H9 (cell line): ENCODE data around the gene ZNF648. TPM values are rescaled to one million over a fixed set of nuclear protein-coding genes. Genes with fewer than 3 reads are reported as not detected.

ENCODE experiments used
- DNase-seq: peaks from one replicate; pipeline ENCODE4 v3.0.0-alpha.2; 2017
- H2AFZ ChIP-seq: one replicate; pipeline ENCODE4 v1.6.1; 2013; ENCODE audit warnings: mild to moderate bottlenecking, low read length, control low read depth, moderate library complexity
- H2AK5ac ChIP-seq: 2 replicates; pipeline ENCODE4 v1.6.1; 2013; ENCODE audit warnings: low read length, control low read depth, mixed read lengths; ENCODE audit not compliant: insufficient read length
- H2BK120ac ChIP-seq: one replicate; pipeline ENCODE4 v1.6.1; 2013; ENCODE audit warnings: low read depth, mild to moderate bottlenecking, low read length, control low read depth, inconsistent platforms; ENCODE audit not compliant: poor library complexity, severe bottlenecking
- H2BK12ac ChIP-seq: 2 replicates; pipeline ENCODE4 v1.6.1; 2013; ENCODE audit warnings: low read length, control low read depth, mixed read lengths, low read depth; ENCODE audit not compliant: insufficient read length
- H2BK15ac ChIP-seq: 2 replicates; pipeline ENCODE4 v1.6.1; 2013; ENCODE audit warnings: low read depth, low read length, control low read depth
- H2BK20ac ChIP-seq: one replicate; pipeline ENCODE4 v1.6.1; 2013; ENCODE audit warnings: low read depth, mild to moderate bottlenecking, low read length, control low read depth, inconsistent platforms; ENCODE audit not compliant: poor library complexity, severe bottlenecking
- H2BK5ac ChIP-seq: 2 replicates; pipeline ENCODE4 v1.6.1; 2013; ENCODE audit warnings: low read length, control low read depth, mixed read lengths; ENCODE audit not compliant: insufficient read length
- H3K14ac ChIP-seq: 2 replicates; pipeline ENCODE4 v1.6.1; 2013; ENCODE audit warnings: low read length, control low read depth; ENCODE audit not compliant: insufficient read depth
- H3K18ac ChIP-seq: 2 replicates; pipeline ENCODE4 v1.6.1; 2013; ENCODE audit warnings: low read depth, mild to moderate bottlenecking, mixed read lengths, low read length, control low read depth; ENCODE audit not compliant: insufficient read length
- H3K23ac ChIP-seq: 2 replicates; pipeline ENCODE4 v1.6.1; 2013; ENCODE audit warnings: low read length, control low read depth, mixed read lengths, low read depth; ENCODE audit not compliant: insufficient read length
- H3K23me2 ChIP-seq: 2 replicates; pipeline ENCODE4 v1.6.1; 2013; ENCODE audit warnings: low read depth, mild to moderate bottlenecking, mixed read lengths, low read length, control low read depth; ENCODE audit not compliant: insufficient read length, poor library complexity, severe bottlenecking
- H3K27ac ChIP-seq: 2 replicates; pipeline ENCODE4 v1.5.1; 2013; ENCODE audit warnings: low read length, control low read depth, mixed read lengths, low read depth; ENCODE audit not compliant: insufficient read length
- H3K27me3 ChIP-seq: 2 replicates; pipeline ENCODE4 v1.6.1; 2013; ENCODE audit warnings: low read length, control low read depth, inconsistent platforms; ENCODE audit not compliant: insufficient read depth
- H3K4ac ChIP-seq: 2 replicates; pipeline ENCODE4 v1.6.1; 2013; ENCODE audit warnings: low read depth, mild to moderate bottlenecking, control low read depth, inconsistent platforms, low read length, moderate library complexity
- H3K4me1 ChIP-seq: 2 replicates; pipeline ENCODE4 v1.6.1; 2013; ENCODE audit warnings: low read length, control low read depth, inconsistent platforms; ENCODE audit not compliant: insufficient read depth
- H3K4me2 ChIP-seq: 2 replicates; pipeline ENCODE4 v1.6.1; 2013; ENCODE audit warnings: low read length, control low read depth, mixed read lengths; ENCODE audit not compliant: insufficient read length, insufficient read depth
- H3K56ac ChIP-seq: 2 replicates; pipeline ENCODE4 v1.6.1; 2013; ENCODE audit warnings: low read depth, mild to moderate bottlenecking, mixed read lengths, low read length, control low read depth; ENCODE audit not compliant: insufficient read length
- H3K79me1 ChIP-seq: 2 replicates; pipeline ENCODE4 v1.6.1; 2013; ENCODE audit warnings: low read depth, mild to moderate bottlenecking, moderate library complexity, low read length, control low read depth, inconsistent platforms; ENCODE audit not compliant: insufficient read depth, poor library complexity, severe bottlenecking
- H3K79me2 ChIP-seq: 2 replicates; pipeline ENCODE4 v1.6.1; 2013; ENCODE audit warnings: low read length, control low read depth, inconsistent platforms; ENCODE audit not compliant: insufficient read depth
- H3K9ac ChIP-seq: 2 replicates; pipeline ENCODE4 v1.6.1; 2013; ENCODE audit warnings: low read length, control low read depth, mixed read lengths; ENCODE audit not compliant: insufficient read length; ENCODE audit errors: extremely low read depth
- H3K9me3 ChIP-seq: one replicate; pipeline ENCODE4 v1.6.1; 2013; ENCODE audit warnings: low read depth, low read length, inconsistent platforms; ENCODE audit not compliant: control insufficient read depth
- H3T11ph ChIP-seq: one replicate; pipeline ENCODE4 v1.6.1; 2013; ENCODE audit warnings: mild to moderate bottlenecking, low read length, control low read depth, inconsistent platforms
- H4K20me1 ChIP-seq: one replicate; pipeline ENCODE4 v1.6.1; 2013; ENCODE audit not compliant: control insufficient read depth, insufficient read length, insufficient read depth
- H4K5ac ChIP-seq: 2 replicates; pipeline ENCODE4 v1.6.1; 2013; ENCODE audit warnings: low read depth, mild to moderate bottlenecking, mixed read lengths, low read length, control low read depth; ENCODE audit not compliant: insufficient read length
- H4K8ac ChIP-seq: replicated peaks from 2 replicates; pipeline ENCODE4 v1.6.1; 2013; ENCODE audit warnings: low read length, control low read depth, mixed read lengths, low read depth; ENCODE audit not compliant: insufficient read length
- H4K91ac ChIP-seq: 2 replicates; pipeline ENCODE4 v1.6.1; 2013; ENCODE audit warnings: low read depth, mild to moderate bottlenecking, moderate library complexity, mixed read lengths, low read length, control low read depth; ENCODE audit not compliant: insufficient read length
- H3K27ac Mint-ChIP-seq, 3 experiments: 2 replicates in 2 of 3; 3 replicates in 1 of 3; pipeline ENCODE4 v1.8.0; 2020 to 2021; ENCODE audit warnings: mixed read lengths in 3 of 3, mild to moderate bottlenecking in 1 of 3, moderate library complexity in 1 of 3
- H3K27me3 Mint-ChIP-seq: 2 replicates; pipeline ENCODE4 v1.8.0; 2021; ENCODE audit warnings: low read depth, mild to moderate bottlenecking, moderate library complexity, mixed read lengths
- H3K36me3 Mint-ChIP-seq, 3 experiments: 2 replicates in 2 of 3; 3 replicates in 1 of 3; pipeline ENCODE4 v1.8.0; 2020 to 2021; ENCODE audit warnings: low read depth in 3 of 3, mixed read lengths in 3 of 3; ENCODE audit not compliant: insufficient read depth in 1 of 3
- H3K4me1 Mint-ChIP-seq, 2 experiments: 2 replicates each; pipeline ENCODE4 v1.8.0; 2020; ENCODE audit warnings: mixed read lengths in 2 of 2
- H3K4me3 Mint-ChIP-seq, 2 experiments: 2 replicates in 1 of 2; 3 replicates in 1 of 2; pipeline ENCODE4 v1.8.0; 2020 to 2021; ENCODE audit warnings: mild to moderate bottlenecking in 2 of 2, mixed read lengths in 2 of 2, moderate library complexity in 1 of 2
- H3K9me3 Mint-ChIP-seq, 2 experiments: 2 replicates in 1 of 2; 3 replicates in 1 of 2; pipeline ENCODE4 v1.8.0; 2020; ENCODE audit warnings: mild to moderate bottlenecking in 2 of 2, mixed read lengths in 2 of 2, moderate library complexity in 1 of 2
- CTCF ChIP-seq: fragments of 200-600 bp; sonication (generic); conservative IDR thresholded peaks from 3 replicates; pipeline ENCODE4 v1.8.0; 2021; ENCODE audit warnings: antibody characterized with exemption, mild to moderate bottlenecking
- WGBS: extraction: QIAGEN DNeasy Blood & Tissue Kit; methylation state at CpG from one replicate; pipeline ENCODE4 v1.1.7; 2013; ENCODE audit warnings: missing lambda C conversion rate, low lambda C conversion rate, mixed read lengths; ENCODE audit not compliant: insufficient read length; ENCODE audit errors: extremely low coverage; 5-methylcytosine and 5-hydroxymethylcytosine counted together
- total RNA-seq: library from RNA; stranded (reverse); gene quantifications from 2 replicates; pipeline ENCODE4 v1.2.1, GENCODE V29; 2021

ZNF648 gene
- total RNA-seq, 1 experiment from 2014 or later, result 1.4 TPM

- no peak overlapping the region for H4K8ac ChIP-seq
- H4K5ac ChIP-seq, result no peak overlapping the region
- peaks cover 15% of the 10 kb centered on the region in 2 experiments for H3K4me1 Mint-ChIP-seq
- H3K18ac ChIP-seq, result no peak overlapping the region
- H2AK5ac ChIP-seq, result no peak overlapping the region
- no peak overlapping the region for H3K56ac ChIP-seq
- H4K91ac ChIP-seq, result peak overlapping the region; percentile 41
- no peak overlapping the region for H3T11ph ChIP-seq
- H2BK5ac ChIP-seq, result no peak overlapping the region
- H3K79me1 ChIP-seq, result no peaks in the 10 kb centered on the region
- no peaks in the 10 kb centered on the region for H3K79me2 ChIP-seq
- no peaks in the 10 kb centered on the region for H3K9me3 ChIP-seq
- H2BK15ac ChIP-seq, result no peak overlapping the region
- no CpG with 5 or more reads among the region's 6 CpGs for WGBS
- no peak overlapping the region for H3K4me3 Mint-ChIP-seq
- no peak overlapping the region for H2BK120ac ChIP-seq
- H3K36me3 Mint-ChIP-seq, result no peaks in the 10 kb centered on the region
- no peak for DNase-seq
- no peak overlapping the region for H3K27ac ChIP-seq
- TF ChIP-seq CTCF, result no peak
- no peak overlapping the region for H2BK20ac ChIP-seq
- no peak overlapping the region for H3K14ac ChIP-seq
- no peaks in the 10 kb centered on the region for H3K9me3 Mint-ChIP-seq
- H3K4me2 ChIP-seq, result no peak overlapping the region
- no peak overlapping the region for H2BK12ac ChIP-seq
- H3K27ac Mint-ChIP-seq, result peak overlapping the region in 1 of 3 experiments; percentile 72; a peak in 1 of 7 replicates
- no peak overlapping the region for H3K4ac ChIP-seq
- H3K4me1 ChIP-seq, result no peaks in the 10 kb centered on the region
- peaks cover 3% of the 10 kb centered on the region; the same call in 1 of the 2 replicates for H3K27me3 Mint-ChIP-seq
- H3K9ac ChIP-seq, result no peak overlapping the region
- H3K27me3 ChIP-seq, result no peaks in the 10 kb centered on the region
- no peaks in the 10 kb centered on the region for H3K23me2 ChIP-seq
- no peak overlapping the region for H3K23ac ChIP-seq
- no peak overlapping the region for H2AFZ ChIP-seq
- no peaks in the 10 kb centered on the region for H4K20me1 ChIP-seq
Measured at GRCh38 chr1:182085726-182086125, 24.2 kb upstream of the ZNF648 start.
